CD4-positive, alpha-beta T cell treated with Interleukin-4 for 4 hours (primary cell): ENCODE results near the gene FAF1.
"Not testable (repeated sequence)": the region's sequence is repeated elsewhere in the genome, so short reads cannot be mapped to it uniquely, and the experiment has no call there.

Experiments
- DNase-seq: peaks from one replicate; pipeline ENCODE4 v3.0.0-alpha.2; 2020

Gene FAF1

DNA sequence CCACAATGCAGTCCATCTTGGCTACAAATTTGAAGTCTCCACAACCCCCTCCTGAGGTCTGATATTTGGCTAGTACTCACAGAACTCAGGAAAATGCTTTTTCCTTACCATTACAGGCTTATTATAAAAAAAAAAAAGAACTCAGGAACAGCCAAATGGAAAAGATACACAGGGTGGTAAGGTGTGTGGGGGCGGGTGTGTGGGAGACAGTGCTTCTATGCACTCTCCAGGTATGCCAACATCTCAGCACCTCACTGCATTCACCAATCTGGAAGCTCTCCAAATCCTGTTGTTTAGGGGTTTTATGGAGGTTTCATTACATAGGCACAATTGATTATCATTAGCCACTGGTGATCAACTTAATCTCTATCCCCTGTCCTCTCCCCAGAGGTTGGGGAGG, 126.9 kb downstream of the FAF1 start:
- DNase-seq = no peak

DNA sequence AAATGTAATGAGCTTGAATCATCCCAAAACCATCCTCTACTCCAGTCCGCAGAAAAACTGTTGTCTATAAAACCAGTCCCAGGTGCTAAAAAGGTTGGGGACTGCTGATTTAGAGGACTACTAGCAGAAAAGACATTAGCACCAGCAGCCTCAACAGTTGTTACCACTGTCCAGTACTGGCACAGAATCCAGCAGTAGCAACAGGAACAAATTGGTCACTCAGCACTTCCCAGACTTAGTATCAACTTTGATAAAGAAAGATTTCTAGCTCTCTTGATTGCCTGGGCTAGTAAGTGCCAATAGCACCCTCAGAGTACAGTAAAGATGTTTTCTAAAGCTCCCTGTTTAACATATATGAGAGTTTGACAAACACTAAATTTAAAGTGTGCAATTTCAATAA, 127.9 kb downstream of the FAF1 start:
- no peak for DNase-seq

DNA sequence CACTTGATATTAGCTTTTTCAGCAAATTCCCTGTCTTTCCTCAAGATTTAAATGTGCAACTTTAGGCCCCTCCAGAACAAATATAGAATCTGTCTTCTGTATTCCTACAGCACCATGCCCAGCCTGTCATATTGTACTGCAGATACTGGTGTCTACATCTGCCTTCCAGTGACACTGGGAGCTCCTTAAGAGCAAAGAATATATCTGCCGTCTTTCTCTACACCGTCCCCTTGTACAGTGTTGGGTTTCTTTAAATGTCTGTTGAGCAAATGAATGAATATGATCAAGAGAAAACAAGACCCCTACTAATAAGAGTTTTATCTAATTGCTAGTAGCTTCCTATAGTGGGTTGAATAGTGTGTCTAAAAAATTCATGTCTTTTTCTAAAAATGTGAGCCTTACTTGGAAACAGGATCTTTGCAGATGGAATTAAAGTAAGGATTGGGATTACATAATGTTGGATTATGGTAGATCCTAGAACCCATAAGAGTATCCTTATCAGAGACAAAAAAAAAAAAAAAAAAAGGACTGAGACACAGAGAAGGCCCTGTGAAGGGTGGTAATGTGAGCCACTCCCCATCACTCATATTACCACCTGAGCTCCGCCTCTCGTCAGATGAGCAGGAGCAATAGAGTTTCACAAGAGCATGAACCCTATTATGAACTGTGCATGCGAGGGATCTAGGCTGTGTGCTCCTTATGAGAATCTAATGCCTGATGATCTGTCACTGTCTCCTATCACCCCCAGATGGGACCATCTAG, 128.6 kb downstream of the FAF1 start:
- DNase-seq = no peak

DNA sequence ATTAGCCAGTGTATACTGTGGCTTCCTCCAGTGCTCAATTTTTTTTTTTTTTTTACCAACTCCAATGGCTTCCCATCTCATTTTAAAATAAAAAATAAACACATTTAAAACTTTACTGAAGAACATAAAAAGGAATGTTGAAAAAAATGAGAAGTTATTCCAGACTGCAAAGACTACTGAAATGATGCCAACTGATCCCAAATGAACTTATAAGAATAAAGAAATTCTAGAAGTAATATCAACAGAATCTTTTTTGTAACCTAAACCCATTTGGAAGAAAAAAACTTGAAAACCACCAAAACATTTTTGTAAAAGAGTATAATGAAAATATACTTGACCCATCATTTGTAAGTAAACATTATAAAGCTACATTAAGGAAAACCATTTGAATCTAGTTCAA, 129.4 kb downstream of the FAF1 start:
- DNase-seq = no peak

DNA sequence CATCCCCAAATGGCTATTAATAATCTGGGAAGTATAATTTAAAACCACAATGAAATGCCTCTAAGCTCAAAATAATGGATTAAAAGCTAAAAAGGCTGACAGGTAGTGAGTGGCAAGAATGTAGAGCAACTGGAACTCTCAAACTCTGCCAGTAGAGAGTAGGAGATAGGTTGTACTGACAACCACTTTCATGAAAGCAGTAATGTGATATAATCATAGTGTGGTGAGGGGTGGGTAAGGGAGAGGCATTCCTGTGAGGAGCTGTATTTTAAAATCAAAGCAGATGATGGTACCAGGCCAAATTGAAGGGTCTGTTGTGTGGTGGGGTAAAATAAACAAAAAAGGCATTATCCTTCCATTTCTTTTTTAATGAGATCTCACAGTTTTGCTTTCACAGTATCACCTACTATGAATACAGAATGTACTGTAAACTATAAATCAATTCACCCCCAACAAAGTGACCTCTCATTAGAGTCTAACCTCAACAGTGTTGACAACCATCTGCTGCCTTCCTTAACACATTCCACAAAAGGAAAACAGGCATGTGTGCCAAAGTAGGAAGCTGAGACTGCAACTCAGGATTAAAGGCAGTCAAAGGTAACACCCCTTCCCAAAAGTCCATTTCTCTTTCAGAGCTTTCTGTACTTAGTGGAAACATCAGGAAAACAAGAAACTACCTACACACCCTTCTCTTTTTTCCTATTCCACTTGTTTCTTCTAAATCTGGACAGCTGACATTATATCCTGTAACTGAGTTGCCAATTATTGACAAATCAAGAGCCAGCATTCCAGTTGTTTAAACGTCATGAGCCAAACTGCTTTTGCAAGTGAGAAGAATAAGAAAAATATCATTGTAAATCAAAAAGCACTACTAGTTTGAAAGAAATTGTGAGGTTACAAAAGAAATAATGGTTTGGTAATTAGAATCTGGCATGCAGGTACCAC, 130.8 kb downstream of the FAF1 start:
- DNase-seq = no peak

DNA sequence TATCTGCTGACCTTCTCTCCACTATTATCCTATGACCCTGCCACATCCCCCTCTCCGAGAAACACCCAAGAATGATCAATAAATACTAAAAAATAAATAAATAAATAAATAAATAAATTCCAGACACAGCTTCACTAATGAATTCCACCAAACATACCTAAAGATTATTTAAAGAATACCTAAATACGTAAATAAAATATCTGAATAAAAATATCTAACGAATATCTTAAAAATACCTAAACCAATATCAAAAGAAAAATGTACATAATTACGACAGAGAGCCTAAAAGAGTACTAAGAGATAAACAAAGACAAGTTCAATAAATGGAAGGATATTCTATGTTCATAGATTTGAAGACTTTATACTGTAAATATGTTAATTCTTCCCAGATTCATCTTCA, 132.5 kb downstream of the FAF1 start:
- DNase-seq = no peak

DNA sequence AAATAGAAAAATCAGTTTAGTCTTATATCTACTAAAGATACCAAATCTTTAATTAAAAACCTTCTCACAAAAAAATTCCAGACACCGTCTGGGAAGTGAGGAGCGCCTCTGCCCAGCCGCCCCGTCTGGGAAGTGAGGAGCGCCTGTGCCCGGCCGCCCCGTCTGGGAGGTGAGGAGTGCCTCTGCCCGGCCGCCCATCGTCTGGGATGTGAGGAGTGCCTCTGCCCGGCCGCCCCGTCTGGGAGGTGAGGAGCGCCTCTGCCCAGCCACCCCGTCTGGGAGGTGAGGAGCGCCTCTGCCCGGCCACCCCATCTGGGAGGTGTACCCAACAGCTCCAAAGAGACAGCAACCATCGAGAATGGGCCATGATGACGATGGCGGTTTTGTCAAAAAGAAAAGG, 133.3 kb downstream of the FAF1 start:
- DNase-seq = not testable (repeated sequence)

DNA sequence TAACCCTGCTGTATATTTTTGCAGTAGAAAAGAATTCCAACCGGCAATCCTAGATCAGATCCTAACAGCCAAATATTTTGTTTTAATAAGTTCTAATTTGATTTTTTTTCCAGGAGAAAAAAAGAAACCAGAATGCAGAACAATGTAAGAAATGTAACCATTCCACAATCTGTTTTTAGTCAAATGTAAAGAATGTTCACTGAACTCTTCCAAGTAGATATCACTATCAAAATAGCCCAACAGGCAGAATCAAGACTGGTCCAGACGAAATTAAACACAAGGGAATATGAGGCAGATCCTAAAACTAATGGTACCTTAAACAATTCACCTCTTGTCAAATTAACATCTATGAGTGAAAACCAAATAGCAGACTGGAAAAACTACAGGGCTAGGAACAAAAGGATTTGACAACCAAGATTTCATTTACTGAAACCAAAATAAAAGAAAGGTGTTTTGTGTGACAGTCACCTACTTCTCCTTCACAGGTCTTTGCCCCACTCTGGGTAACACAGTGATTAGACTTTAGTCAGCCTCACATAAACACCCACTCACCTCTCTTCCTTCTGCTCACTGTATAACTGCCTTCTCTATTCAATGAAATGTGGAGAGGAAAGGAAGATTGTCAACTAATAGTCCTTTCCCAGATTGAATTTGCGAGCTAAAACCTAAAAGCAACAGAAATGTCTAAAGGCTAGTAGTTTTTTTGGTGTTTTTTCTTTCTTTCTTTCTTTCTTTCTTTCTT, 137.9 kb downstream of the FAF1 start:
- no peak for DNase-seq

DNA sequence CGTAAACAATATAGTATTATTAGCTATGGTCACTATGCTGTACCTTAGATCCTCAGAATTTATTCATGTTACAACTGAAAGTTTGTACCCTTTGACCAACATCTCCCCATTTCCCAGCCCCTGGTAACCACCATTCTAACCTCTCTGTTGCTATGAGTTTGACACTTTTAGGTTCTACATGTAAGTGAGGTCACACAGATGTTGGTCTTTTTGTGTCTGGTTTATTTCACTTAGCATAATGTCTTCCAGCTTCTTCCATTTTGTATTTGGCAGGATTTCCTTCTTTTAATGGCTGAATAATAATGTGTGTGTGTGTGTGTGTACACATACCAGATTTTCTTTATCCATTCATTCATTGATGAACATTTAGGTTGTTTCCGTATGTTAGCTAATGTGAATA, 139.5 kb downstream of the FAF1 start:
- no peak for DNase-seq

DNA sequence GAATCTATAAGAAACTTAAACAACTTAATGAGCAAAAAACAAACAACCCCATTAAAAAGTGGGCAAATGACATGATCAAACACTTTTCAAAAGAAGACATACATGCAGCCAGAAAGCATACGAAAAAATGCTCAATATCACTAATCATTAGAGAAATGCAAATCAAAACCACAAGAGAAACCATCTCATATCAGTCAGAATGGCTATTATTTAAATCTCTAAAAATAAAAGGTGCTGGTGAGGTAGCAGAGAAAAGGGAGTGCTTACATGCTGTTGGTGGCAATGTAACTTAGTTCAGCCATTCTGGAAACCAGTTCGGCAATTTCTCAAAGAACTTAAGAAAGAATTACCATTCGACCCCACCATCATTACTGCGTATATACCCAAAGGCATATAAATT, 147.7 kb downstream of the FAF1 start:
- DNase-seq = no peak

DNA sequence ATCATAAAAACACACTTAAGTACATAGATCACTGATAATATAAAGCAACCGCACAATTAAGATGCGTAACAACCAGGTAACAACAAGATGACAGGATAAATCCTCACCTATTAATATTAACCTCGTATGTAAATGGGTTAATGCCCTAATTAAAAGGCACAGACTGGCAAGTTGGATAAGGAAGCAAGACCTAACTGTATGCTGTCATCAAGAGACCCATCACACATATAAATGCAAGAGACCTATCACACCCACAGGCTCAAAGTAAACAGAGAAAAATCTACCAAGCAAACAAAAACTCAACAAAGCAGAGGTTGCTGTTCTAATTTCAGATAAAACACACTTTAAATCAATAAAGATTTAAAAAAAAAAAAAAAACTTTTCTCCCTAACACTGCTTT, 151.8 kb downstream of the FAF1 start:
- no peak for DNase-seq

DNA sequence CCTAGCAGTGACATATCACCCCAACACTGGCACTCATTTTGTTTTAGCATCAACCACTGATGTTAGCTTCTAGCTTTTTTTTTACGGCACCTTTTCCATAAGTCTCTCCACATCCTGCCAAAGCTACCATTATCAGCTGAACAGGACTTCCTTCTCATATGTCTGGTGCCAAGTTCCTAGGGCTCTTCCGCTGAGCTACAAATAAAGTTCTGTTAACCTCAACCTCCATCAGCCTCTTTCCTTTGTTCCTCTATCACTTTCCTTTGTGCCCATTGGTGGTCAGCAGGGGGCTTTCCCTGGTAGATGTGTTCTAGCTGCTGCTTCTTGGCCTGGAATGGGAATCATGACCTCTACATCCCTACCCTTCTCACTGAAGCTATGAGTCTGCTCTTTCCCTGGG, 163.8 kb downstream of the FAF1 start:
- no peak for DNase-seq

DNA sequence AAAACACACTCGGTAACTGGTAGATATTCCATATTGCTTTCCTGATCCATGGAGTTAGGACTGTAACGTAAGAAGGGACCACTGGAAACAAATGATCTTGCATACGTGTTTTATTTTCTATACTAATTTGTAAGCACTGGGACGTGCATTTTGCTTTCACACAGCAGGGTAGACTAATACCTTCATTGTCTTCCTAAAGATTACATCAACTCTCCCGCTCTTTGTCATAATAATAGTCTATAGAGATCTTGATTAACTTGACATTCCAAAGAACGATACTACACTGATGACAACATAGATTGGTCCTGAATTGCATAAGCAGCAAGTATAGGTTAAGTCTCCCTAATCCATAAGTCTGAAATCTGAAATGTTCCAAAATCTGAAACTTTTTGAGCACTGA, 166.5 kb downstream of the FAF1 start:
- DNase-seq = no peak

DNA sequence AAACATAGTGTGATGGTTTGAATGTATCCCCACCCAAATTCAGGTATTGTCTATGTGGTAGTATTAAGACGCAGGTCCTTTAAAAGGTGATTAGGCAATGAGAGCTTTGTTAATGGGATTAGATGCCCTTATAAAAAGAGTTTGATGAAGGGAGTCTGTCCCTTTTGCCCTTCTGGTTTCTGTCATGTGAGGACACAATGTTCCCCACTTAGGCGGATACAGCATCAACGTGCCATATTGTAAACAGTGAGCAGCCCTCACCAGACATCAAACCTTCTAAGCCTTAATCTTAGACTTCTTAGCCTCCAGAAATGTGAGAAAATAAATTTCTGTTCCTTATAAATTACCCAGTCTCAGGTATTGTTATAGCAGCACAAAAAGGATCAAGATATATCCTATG, 172.8 kb downstream of the FAF1 start:
- no peak for DNase-seq

DNA sequence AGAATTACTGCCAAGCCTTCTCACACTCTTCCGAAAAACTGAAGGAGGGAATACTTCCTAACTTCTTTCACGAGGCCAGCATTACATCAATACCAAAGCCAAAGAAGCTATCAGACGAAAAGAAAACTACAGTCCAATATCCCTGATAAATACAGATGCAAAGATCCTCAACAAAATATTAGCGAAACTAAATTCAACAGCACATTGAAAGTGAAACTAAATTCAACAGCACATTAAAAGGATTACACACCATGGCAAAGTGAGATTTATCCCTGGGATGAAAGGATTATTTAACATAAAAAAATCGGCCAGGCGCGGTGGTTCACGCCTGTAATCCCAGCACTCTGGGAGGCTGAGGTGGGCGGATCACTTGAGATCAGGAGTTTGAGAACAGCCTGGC, 176.8 kb downstream of the FAF1 start:
- DNase-seq = no peak

DNA sequence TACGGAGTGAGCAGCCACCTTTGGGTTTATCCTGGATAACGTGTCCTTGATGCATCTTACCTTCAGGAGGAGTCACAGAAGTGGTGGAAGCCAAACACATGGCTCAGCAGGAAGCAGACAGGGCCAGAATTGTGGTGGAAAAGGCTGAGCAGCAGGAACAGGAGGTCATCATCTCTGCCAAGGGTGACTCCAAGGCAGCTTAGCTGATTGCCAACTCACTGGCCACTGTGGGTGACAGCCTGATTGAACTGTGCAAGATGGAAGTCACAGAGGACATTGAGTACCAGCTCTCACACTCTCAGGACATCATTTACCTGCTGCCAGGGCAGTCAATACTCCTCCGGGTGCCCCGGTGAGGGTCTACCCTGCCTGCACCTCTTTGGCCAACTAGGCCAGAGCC, 179.3 kb downstream of the FAF1 start:
- DNase-seq = no peak

DNA sequence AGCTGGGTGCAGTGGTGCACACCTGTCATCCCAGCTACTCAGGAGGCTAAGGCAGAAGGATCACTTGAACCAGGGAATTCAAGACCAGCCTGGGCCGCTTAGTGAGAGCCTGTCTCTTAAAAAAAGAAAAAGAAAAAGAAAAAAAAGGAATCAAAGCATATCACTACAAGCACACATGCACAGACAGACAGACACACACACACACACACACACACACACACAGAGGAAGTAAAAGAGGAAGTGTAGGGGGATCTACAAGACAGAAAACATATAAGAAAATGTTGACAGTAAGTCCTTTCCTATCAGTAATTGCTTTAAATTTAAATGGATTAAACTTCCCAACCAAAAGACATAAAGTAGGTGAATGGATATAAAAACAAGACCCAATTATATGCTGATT, 180.3 kb downstream of the FAF1 start:
- DNase-seq = peak; percentile 8

DNA sequence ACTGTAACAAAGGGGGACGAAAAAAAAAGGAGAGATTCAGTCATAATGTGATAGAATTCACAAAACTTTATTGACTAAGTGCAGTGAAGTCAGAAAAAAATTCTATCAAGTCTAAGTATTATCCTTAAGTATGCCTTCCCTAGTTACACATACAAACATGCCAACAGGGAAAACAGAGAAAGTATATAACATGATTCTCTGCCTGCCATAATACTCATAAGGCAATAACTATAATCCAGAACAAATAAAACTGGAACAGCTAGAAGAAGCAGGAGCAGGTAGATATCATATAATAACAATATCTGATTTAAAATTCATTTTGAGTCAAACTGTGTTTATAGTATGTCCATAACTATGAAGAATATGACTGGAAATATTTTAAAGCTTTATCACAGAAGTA, 184.3 kb downstream of the FAF1 start:
- no peak for DNase-seq

DNA sequence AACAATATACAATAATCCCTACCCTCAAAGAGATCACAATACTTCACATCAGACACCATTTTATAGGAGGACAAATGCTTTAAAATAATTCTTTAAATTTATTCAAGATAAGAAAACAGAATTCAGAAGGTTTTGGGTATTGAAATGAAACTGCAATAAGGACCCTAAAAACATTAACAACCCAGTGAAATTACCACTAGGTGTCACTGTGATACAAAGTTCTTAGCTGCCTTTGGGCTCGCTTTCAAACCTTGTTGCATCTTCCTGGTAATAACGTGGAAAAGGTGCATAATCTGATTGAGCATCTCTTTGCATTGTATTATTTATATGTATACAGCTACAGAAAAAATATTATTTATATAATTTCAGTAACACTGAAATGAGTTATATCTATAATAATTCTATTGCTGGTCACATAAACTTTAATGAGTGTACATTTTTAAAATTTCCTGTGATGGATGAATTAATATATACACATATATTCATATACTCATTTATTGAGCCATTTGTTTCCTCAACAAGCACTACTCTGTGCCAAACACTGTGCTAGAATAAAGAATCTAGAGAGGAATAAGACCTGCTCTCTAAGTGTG, 185.2 kb downstream of the FAF1 start:
- DNase-seq = peak; percentile 43

DNA sequence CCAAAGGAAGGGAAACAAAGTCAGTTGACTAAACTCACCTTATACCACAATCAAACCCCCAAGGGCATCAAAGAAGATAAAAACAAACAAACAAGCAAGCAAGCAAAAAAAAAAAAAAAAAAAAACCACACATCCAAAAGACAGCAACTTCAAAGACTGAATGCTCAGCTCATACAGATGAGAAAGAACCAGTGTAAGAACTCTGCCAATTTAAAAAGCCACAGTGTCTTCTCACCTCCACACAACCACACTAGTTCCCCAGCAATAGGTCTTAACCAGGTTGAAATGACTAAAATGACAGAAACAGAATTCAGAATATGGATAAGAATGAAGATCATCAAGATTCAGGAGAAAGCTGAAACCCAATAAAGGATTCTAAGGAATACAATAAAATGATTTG, 193.4 kb downstream of the FAF1 start:
- no peak for DNase-seq

DNA sequence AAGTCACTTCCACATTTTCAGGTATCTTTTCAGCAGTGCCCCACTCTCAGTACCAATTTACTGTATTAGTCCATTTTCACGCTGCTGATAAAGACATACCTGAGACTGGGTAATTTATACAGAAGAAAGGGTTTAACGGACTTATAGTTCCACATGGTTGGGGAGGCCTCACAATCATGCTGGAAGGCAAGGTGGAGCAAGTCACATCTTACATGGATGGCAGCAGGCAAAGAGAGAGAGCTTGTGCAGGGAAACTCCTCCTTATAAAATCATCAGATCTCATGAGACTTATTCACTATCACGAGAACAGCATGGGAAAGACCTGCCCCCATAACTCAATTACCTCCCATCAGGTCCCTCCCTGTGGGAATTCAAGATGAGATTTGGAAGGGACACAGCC, 203.5 kb downstream of the FAF1 start:
- not testable (repeated sequence) for DNase-seq

DNA sequence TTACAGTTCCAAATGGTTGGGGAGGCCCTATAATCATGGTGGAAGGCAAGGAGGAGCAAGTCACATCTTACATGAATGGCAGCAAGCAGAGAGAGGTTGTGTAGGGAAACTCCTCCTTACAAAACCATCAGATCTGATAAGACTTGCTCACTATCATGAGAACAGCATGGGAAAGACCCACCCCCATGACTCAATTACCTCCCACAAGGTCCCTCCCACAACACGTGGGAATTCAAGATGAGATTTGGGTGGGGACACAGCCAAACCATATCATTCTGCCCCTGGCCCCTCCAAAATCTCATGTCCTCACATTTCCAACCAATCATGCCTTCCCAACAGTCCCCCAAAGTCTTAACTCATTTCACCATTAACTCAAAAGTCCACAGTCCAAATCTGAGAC, 205.3 kb downstream of the FAF1 start:
- not testable (repeated sequence) for DNase-seq

DNA sequence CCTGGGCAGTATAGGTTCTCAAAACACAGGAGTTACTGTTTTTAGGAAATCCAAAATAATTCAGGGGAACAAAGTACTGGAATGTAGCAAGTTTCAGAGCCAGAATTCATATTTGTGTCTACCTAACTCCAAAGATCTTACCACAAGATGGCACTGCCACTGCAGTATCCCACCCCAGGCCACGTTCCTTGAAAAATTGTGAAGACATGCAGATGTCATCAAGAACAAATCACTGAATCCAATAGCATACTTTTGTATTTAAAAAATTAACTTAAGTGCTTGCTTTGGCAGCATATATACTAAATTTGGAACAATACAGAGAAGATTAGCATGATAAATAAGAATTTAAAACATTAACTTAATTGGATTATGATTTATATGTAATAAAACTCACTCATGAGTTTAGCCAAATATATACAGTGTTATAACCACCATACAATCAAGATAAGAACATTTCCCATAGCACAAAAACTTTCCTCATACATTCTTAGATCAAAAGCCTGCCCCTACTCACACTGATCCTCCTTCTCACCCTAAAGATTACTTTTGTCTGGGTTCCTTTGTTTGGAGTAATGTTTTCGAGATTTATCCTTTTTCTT, 209.9 kb downstream of the FAF1 start:
- no peak for DNase-seq
